LNCAP (cell line): ENCODE results near the gene NVL.

Source experiments
- TF ChIP-seq, protein P1 (sequence below): fragments of 450-650 bp; IDR thresholded peaks from 2 replicates; pipeline ENCODE4 v1.5.1; 2017; ENCODE audit warnings: mild to moderate bottlenecking

The NVL gene

DNA sequence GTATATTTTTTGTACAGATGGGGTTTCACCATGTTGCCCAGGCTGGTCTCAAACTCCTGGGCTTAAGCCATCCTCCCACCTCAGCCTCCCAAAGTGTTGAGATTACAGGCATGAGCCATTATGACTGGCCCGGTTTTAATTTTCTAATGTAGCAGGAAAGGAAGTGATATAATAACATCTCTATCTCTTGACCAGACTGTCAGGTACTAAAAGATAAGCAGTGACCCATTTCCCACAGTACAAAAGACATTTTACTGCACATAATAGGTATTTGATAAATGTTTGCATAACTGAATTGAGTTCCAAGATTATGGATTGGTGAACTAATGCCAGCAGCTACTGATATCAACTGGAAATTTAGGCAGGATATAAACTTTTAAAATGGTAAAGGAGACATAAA lies 4.0 kb downstream of the NVL start:
- TF ChIP-seq, protein P1, sequence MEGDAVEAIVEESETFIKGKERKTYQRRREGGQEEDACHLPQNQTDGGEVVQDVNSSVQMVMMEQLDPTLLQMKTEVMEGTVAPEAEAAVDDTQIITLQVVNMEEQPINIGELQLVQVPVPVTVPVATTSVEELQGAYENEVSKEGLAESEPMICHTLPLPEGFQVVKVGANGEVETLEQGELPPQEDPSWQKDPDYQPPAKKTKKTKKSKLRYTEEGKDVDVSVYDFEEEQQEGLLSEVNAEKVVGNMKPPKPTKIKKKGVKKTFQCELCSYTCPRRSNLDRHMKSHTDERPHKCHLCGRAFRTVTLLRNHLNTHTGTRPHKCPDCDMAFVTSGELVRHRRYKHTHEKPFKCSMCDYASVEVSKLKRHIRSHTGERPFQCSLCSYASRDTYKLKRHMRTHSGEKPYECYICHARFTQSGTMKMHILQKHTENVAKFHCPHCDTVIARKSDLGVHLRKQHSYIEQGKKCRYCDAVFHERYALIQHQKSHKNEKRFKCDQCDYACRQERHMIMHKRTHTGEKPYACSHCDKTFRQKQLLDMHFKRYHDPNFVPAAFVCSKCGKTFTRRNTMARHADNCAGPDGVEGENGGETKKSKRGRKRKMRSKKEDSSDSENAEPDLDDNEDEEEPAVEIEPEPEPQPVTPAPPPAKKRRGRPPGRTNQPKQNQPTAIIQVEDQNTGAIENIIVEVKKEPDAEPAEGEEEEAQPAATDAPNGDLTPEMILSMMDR: no peak

- TF ChIP-seq, protein P1: no peak
Observed at GRCh38 chr1:224321706-224322105, 8.3 kb downstream of the NVL start.

GRCh38 chr1:224317383-224318045 lies 12.5 kb downstream of the NVL start:
- TF ChIP-seq, protein P1: no peak

DNA sequence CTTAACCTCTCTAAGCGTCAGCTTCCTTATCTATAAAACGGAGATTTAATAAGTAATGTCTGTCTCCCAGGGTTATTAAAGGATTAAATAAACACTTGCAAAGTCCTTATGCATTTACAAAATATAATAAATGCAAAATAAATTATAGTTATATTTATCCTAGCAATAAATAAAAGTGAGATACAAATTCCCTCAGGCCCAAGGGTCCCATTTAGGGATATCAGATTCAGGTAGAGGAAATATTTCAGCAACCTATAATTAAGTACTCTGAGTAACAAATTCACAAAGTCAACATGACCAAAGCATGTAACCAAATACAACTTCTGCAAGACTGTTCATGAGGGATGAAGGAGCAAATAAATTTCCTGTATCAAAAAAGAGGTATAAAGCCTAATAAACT lies 17.9 kb downstream of the NVL start:
- TF ChIP-seq, protein P1: no peak

DNA sequence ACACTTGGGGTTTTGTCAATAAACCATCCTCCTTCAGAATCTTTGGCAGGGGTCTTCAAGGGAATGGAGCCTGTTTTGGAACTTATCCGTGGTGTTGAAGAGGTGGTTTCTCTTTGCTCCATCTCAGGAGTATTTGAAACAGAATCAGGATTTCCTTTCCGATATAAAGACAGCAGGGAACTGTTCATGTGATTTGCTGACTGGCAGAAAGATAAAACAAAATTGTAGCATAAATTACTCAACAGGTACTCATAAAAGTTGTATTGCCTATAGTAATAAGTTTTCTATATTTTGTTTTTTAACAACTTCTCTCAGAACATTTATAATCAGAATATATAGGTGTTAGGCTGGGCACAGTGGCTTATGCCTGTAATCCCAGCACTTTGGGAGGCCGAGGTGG lies 21.9 kb downstream of the NVL start:
- TF ChIP-seq, protein P1: no peak

GRCh38 chr1:224304767-224305166 lies 25.2 kb downstream of the NVL start:
- TF ChIP-seq, protein P1: no peak

DNA sequence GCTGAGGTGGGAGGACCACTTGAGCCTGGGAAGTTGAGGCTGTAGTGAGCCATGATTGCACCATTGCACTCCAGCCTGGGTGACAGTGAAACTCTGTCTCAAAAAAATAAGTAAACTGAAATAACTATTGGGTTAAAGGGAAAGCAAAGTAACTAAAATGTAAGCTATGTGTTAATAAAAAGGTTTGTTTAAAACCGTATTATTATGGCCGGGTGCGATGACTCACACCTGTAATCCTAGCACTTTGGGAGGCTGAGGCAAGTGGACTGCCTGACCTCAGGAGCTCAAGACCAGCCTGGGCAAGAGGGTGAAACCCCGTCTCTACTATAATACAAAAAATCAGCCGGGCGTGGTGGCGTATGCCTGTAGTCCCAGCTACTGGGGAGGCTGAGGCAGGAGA lies 27.0 kb downstream of the NVL start:
- TF ChIP-seq, protein P1: no peak

DNA sequence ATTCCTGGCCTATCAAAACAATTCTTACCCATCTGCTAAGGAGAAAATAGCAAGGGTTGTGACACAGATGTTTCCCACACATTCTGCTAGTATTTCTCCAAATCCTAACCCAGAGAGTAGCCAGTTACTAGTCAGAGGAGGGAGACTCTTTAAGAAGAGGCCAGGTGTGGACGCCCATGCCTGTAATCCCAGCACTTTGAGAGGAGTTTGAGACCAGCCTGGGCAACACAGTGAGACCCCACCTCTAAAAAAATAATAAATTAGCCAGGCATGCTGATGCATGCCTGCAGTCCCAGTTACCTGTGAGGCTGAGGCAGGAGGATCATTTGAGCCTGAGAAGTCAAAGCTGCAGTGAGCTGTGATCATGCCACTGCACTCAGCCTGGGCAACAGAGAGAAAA lies 28.6 kb downstream of the NVL start:
- TF ChIP-seq, protein P1: no peak
